SH-SY5Y (cell line): ENCODE measurements around the gene CCT2.

Experiments used
- GATA2 ChIP-seq: IDR thresholded peaks from 2 replicates; pipeline ENCODE4 v1.6.1; 2011; ENCODE audit warnings: mild to moderate bottlenecking, low read depth, low read length
- GATA3 ChIP-seq: IDR thresholded peaks from 2 replicates; pipeline ENCODE4 v1.6.1; 2011; ENCODE audit warnings: low read depth, mild to moderate bottlenecking, low read length, moderate library complexity

GRCh38 chr12:69580074-69580473, 5.2 kb upstream of the CCT2 start:
- TF ChIP-seq GATA2 = no peak
- TF ChIP-seq GATA3 = no peak
